Measurements from ENCODE around the gene PER3. TPM values are rescaled to one million over a fixed set of nuclear protein-coding genes. Genes with fewer than 3 reads are reported as not detected.

Gene PER3
- total RNA-seq, 4 donors from 2014 or later: 11.9 to 39.2 (median 24.4) TPM

DNA sequence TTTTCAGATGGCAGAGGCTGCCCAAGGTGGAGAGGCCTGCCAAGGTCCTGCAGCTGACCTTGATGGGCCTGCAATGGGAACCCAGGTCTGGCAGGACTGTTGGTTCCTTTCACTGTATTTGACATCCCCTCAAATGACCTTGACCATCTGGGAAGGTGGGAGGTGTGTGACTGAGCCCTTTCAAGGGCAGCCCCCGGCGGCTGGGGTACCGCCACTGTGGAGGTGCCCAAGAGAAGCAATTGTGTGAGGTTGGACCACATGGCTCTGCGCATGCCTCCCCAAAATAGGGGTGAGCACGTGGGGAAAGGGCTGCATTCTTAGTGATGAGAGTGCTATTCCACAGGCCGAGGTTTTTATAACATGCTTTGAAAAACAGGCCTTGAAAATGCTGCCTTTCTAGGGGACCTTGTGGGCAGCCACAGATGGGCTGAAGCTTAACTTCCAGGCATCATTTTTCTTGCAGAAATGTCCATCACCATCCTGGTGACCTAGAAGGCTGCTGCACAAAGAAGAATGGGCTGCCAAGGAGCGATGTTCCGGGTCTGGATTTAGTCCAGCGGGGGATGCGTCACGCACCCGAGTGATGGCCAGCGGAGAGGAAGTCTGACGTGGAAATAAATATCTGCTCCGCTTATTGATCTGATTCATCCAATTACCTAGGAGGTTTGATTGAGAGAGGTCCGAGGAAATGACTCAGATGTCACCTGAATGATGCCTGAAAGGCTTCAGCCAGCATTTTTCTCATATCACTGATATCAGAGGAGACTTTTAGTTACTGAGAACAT, 85.2 kb downstream of the PER3 start:
- TF ChIP-seq, protein P1, sequence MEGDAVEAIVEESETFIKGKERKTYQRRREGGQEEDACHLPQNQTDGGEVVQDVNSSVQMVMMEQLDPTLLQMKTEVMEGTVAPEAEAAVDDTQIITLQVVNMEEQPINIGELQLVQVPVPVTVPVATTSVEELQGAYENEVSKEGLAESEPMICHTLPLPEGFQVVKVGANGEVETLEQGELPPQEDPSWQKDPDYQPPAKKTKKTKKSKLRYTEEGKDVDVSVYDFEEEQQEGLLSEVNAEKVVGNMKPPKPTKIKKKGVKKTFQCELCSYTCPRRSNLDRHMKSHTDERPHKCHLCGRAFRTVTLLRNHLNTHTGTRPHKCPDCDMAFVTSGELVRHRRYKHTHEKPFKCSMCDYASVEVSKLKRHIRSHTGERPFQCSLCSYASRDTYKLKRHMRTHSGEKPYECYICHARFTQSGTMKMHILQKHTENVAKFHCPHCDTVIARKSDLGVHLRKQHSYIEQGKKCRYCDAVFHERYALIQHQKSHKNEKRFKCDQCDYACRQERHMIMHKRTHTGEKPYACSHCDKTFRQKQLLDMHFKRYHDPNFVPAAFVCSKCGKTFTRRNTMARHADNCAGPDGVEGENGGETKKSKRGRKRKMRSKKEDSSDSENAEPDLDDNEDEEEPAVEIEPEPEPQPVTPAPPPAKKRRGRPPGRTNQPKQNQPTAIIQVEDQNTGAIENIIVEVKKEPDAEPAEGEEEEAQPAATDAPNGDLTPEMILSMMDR (IDR thresholded peaks at IDR 0.05; ENCODE audit: low read depth): no peak

- TF ChIP-seq, protein P1 (IDR thresholded peaks at IDR 0.05; ENCODE audit: low read depth): no peak
These were observed 87.0 kb downstream of the PER3 start for GRCh38 chr1:7871136-7871535.

DNA sequence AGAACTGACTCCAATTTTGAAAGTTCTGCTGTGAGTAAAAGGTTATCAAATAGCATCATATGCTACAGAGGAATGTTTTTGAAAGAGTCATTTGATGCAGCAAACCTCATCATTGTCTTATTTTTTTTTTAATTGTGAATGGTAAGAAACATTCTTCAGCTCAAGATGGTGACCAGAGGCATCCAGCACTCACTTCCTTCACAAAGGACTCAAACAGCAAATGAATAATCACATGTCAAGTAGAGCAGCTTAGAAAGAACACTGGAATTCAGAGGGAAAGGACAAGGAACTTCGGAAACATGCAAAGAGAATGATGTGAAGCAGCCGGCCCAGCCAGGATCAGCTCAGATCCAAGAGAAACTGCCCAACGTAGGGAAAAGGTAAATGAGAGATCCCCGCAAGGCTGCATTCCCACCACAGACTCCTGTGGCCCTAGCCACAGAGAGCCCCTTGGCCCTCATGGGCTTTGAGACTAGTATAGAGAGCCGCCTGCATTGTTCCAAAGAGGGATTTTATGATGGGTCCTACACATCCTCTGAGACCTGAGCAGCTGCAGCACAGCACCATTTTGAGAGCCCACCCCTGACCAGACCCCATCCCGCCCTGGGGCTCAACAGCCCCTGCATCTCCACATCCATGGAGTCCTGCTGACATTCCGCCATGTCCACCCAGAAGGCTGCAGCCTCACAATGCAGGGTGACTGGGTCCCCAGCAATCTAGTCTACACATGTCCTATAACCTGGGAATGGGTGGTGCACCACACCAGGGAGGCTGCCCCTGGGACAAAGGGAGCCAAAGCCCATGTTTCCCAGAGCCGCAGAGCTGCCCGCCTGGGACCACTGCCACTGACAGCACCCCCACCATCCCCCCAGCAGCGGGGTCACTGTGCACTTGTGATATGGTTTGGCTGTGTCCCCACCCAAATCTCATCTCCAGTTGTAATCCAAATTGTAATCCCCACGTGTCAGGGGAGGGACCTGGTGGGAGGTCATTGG, 90.0 kb downstream of the PER3 start:
- TF ChIP-seq, protein P1 (IDR thresholded peaks at IDR 0.05; ENCODE audit: low read depth): no peak

DNA sequence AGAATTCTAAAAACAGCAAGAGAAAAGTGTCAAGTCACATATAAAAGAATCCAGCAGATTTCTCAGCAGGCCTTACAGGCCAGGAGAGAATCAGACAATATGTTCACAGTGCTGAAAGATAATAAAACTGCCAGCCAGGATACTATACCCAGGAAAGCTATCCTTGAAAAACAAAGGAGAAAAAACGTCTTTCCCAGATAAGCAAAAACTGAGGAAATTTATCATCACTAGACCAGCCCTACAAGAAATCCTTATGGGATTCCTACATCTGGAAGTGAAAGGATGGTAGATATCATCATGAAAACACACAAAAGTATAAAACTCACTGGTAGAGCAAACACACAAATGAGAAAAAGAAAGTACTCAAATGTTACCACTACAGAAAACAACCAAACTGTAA, 93.9 kb downstream of the PER3 start:
- TF ChIP-seq, protein P1 (IDR thresholded peaks at IDR 0.05; ENCODE audit: low read depth): no peak

GRCh38 chr1:7879228-7879627, 95.1 kb downstream of the PER3 start:
- TF ChIP-seq, protein P1 (IDR thresholded peaks at IDR 0.05; ENCODE audit: low read depth): no peak

DNA sequence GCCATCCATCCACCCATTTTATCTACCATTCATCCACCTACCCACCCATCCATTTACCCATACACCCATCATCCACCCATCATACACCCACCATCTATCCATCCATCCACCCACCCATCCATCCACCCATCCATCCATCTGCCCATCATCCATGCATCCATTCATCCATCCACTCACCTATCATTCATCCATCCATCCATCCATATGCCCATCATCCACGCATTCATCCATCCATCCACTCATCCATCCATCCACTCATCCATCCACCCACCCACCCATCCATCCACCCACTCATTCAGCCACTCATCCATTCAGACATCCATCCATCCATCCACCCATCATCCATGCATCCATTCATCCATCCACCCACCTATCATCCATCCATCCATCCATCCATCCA, 100.7 kb downstream of the PER3 start:
- TF ChIP-seq, protein P1 (IDR thresholded peaks at IDR 0.05; ENCODE audit: low read depth): no peak

Measured in subcutaneous adipose tissue (tissue), 4 donors.